Measurements from ENCODE around the gene MISP. TPM values are rescaled to one million over a fixed set of nuclear protein-coding genes. Genes with fewer than 3 reads are reported as not detected.

MISP gene
- total RNA-seq, 3 donors from 2014 or later, result 0.16 to 3.6 (median 2.5) TPM

DNA sequence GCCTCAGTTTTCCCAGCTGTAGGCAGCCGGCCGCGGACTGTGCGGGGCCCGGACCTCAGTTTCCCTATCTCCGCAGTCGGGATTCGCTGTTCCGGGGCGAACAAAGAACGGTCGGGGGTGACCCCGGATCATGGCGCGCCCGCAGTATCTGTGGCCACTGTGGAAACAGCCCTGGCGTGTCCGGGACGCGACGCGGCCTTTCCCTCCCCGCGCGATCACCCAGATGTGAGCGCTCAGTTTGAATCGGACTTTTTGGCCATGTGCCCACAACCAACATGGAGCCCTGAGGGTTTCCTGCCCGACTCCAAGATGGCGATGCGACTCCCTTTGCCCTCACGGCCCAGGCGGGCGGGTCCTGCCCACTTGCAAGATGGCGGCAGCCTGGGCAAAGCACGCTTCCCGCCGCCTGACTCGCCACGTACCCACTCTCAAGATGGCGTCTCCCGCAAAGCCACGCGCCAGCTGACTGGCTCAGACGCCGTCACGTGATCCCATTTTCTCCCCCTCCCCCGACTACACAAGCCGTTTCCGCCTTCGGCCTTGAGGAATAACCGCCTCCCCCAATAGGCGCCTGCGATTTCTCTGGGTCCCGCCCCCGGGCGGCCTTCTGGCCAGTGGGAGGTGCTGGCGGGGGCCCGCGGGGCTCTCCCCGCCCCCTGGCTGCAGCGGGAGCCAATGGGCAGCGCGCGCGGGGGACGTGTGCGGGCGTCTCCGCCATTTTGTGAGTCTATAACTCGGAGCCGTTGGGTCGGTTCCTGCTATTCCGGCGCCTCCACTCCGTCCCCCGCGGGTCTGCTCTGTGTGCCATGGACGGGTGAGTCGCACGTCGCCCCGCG lies 46.0 kb downstream of the MISP start, which contains the start of gene PTBP1:
TSS of gene PTBP1 (plus strand) at position 761 of the 836 bp plus-strand sequence. CDS start at position 807, 46 bp downstream.
- H3K9me3 ChIP-seq, result no peaks in the 10 kb centered on the region
- H3K27me3 ChIP-seq, result no peaks in the 10 kb centered on the region
- peaks cover 28 to 31% of the 10 kb centered on the region in 2 donors for H3K4me1 ChIP-seq

GRCh38 chr19:797528-798414 lies 46.9 kb downstream of the MISP start:
- intact Hi-C loops (cut with DNase I; ENCODE audit: low total_unique reads), result no loop called here
- peaks cover 30 to 39% of the 10 kb centered on the region in 2 donors for H3K4me1 ChIP-seq
- DNase-seq (ENCODE audit: low spot score in 2 of 2), result peak; percentile 85 to 87
- H3K27ac ChIP-seq, result peak overlapping the region; percentile 98 to 100
- no peaks in the 10 kb centered on the region for H3K36me3 ChIP-seq
- H3K9me3 ChIP-seq, result no peaks in the 10 kb centered on the region
- peak overlapping the region; percentile 83 to 96 (median 91) for H3K4me3 ChIP-seq
- no peaks in the 10 kb centered on the region for H3K27me3 ChIP-seq
- TF ChIP-seq, protein P1, sequence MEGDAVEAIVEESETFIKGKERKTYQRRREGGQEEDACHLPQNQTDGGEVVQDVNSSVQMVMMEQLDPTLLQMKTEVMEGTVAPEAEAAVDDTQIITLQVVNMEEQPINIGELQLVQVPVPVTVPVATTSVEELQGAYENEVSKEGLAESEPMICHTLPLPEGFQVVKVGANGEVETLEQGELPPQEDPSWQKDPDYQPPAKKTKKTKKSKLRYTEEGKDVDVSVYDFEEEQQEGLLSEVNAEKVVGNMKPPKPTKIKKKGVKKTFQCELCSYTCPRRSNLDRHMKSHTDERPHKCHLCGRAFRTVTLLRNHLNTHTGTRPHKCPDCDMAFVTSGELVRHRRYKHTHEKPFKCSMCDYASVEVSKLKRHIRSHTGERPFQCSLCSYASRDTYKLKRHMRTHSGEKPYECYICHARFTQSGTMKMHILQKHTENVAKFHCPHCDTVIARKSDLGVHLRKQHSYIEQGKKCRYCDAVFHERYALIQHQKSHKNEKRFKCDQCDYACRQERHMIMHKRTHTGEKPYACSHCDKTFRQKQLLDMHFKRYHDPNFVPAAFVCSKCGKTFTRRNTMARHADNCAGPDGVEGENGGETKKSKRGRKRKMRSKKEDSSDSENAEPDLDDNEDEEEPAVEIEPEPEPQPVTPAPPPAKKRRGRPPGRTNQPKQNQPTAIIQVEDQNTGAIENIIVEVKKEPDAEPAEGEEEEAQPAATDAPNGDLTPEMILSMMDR (IDR thresholded peaks at IDR 0.05), result no peak
- TF ChIP-seq POLR2A (IDR thresholded peaks at IDR 0.05) (no peak), POLR2AphosphoS5 (IDR thresholded peaks at IDR 0.05) (peak in 1 of 3 donors; percentile 35)

More for the DNA sequence above, 46.0 kb downstream of the MISP start, which contains the start of gene PTBP1:
- Histone ChIP-seq H3K4me3 (peak within 1 kb of the TSS; percentile 83 to 96 (median 91)), H3K36me3 (no peaks in the 10 kb centered on the region), H3K27ac (peak within 1 kb of the TSS; percentile 98 to 100)
- TF ChIP-seq POLR2A (IDR thresholded peaks at IDR 0.05) (peak; percentile 54), POLR2AphosphoS5 (IDR thresholded peaks at IDR 0.05) (peak; percentile 88 to 99 (median 93))
- TF ChIP-seq, protein P1 (IDR thresholded peaks at IDR 0.05), result no peak
- intact Hi-C loops (cut with DNase I; ENCODE audit: low total_unique reads), result no loop called here
- DNase-seq (ENCODE audit: low spot score in 2 of 2), result peak; percentile 100

DNA sequence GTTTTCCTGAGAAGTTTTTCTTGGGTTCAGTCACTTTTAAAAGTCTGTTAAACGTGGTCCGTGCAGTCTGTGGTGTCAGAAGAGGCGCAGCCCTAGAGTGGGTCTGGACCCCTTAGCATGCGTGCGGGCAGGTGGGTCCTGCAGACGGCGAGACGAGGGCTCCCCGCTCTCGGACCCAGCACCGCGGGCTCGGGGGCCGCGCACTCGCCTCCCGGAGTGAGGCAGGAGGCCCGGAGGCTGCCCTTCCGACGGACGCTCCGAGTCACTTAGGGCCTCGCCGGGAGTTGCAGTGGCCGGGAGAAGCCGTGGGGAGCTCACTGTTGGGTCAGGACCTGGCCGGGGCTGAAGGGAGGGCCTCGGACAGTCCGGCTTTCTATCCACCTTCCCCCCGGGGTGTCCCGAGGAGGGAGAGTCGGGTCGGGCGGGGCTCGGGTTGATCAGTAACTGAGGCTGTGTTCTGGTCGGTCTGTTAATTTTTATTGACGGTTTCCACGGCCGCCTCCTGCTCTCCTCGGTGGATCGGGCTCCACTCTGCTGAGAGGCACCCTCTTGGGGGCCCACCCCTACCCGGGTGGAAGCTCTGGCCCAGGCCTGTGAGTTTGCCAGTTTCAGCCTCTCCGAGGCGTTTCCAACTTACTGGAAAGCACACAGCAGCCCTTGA lies 47.6 kb downstream of the MISP start:
- no peaks in the 10 kb centered on the region for H3K27me3 ChIP-seq
- no peaks in the 10 kb centered on the region for H3K9me3 ChIP-seq
- H3K4me1 ChIP-seq, result peaks cover 36 to 47% of the 10 kb centered on the region in 2 donors
- DNase-seq (ENCODE audit: low spot score in 2 of 2), result no peak
- TF ChIP-seq POLR2AphosphoS5 (IDR thresholded peaks at IDR 0.05) (no peak), POLR2A (IDR thresholded peaks at IDR 0.05) (no peak)
- TF ChIP-seq, protein P1 (IDR thresholded peaks at IDR 0.05), result no peak
- peak overlapping the region; percentile 98 to 100 for H3K27ac ChIP-seq
- intact Hi-C loops (cut with DNase I; ENCODE audit: low total_unique reads), result no loop called here
- H3K36me3 ChIP-seq, result no peaks in the 10 kb centered on the region
- peak overlapping the region; percentile 83 to 96 (median 91) for H3K4me3 ChIP-seq

DNA sequence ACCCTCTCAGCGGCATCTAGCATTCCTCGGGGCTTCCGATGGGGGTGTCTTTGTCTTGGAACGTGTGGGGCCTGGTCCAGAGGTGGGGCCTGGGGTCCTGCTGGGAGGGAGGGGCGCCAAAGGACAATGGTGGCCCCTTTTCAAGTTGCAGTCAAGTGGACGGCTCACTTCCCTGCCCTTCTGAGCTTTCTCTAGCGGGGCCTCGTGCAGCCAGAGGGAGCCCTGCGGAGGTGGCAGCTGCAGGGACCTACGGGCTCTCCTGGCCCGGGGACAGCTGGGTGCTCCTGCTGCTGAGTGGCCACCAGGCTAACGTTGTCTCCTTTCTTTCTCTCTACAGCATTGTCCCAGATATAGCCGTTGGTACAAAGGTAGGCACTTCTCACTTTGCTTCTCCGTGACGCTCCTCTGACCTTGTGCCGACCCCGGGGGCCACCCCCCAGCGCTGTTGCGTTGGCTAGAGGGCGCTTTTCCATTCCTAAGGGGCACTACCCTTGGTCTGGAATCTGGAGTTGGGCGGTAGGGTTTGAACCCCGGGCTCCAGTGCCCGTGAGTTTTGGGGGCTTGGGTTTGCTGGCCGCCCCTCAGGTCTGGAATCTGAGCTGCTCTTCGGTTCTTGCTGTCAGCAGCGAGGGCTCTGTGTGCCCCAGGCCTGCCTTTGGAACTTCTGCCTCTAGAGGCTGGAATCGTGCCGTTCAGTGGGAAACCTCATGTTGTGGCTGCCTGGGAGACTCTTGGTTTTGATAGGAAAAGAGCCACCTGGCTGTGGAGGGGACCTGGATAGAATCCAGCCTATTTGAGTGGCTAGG lies 48.4 kb downstream of the MISP start:
- peak overlapping the region; percentile 98 to 100 for H3K27ac ChIP-seq
- peak overlapping the region; percentile 83 to 96 (median 91) for H3K4me3 ChIP-seq
- TF ChIP-seq, protein P1 (IDR thresholded peaks at IDR 0.05), result peak in 1 of 3 donors; percentile 10
- TF ChIP-seq POLR2AphosphoS5 (IDR thresholded peaks at IDR 0.05) (no peak), POLR2A (IDR thresholded peaks at IDR 0.05) (no peak)
- intact Hi-C loops (cut with DNase I; ENCODE audit: low total_unique reads), result no loop called here
- H3K27me3 ChIP-seq, result no peaks in the 10 kb centered on the region
- peaks cover 36 to 48% of the 10 kb centered on the region in 2 donors for H3K4me1 ChIP-seq
- H3K36me3 ChIP-seq, result no peaks in the 10 kb centered on the region
- H3K9me3 ChIP-seq, result no peaks in the 10 kb centered on the region
- no peak for DNase-seq (ENCODE audit: low spot score in 2 of 2)

Measured in breast epithelium (tissue), 4 donors.